HCT116 (cell line): ENCODE results near the gene CATSPERZ.

Source experiments
- SP1 ChIP-seq: IDR thresholded peaks from 2 replicates; pipeline ENCODE4 v1.6.1; 2012; ENCODE audit warnings: low read depth
- TF ChIP-seq, protein P1 (sequence below), 3 experiments: fragments of 200-600 bp in 1 of 3; sonication (generic) in 1 of 3; IDR thresholded peaks in 2 of 3; conservative IDR thresholded peaks in 1 of 3; 2 replicates each; pipeline ENCODE4 v1.5.1; 2012 to 2017; ENCODE audit warnings: low read depth in 2 of 3, low read length in 2 of 3, antibody characterized with exemption in 1 of 3, borderline replicate concordance in 1 of 3, control low read depth in 1 of 3, mild to moderate bottlenecking in 1 of 3, mixed read lengths in 1 of 3, mixed run types in 1 of 3, moderate library complexity in 1 of 3; ENCODE audit not compliant: insufficient read depth in 1 of 3

DNA sequence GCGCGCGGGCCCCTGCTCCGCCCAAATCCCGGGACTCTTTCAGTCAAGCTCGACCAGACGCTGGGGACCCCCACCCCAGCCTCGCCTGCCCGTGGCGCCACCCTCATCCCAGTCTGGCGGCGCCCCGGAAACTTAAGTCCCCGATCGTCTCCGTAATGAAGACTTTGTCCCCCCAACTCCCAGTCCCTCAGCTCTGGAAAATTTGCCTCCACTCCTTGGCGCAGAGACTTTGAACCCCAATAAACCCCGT lies 48.5 kb upstream of the CATSPERZ start:
- no peak for TF ChIP-seq SP1
- TF ChIP-seq, protein P1, sequence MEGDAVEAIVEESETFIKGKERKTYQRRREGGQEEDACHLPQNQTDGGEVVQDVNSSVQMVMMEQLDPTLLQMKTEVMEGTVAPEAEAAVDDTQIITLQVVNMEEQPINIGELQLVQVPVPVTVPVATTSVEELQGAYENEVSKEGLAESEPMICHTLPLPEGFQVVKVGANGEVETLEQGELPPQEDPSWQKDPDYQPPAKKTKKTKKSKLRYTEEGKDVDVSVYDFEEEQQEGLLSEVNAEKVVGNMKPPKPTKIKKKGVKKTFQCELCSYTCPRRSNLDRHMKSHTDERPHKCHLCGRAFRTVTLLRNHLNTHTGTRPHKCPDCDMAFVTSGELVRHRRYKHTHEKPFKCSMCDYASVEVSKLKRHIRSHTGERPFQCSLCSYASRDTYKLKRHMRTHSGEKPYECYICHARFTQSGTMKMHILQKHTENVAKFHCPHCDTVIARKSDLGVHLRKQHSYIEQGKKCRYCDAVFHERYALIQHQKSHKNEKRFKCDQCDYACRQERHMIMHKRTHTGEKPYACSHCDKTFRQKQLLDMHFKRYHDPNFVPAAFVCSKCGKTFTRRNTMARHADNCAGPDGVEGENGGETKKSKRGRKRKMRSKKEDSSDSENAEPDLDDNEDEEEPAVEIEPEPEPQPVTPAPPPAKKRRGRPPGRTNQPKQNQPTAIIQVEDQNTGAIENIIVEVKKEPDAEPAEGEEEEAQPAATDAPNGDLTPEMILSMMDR (IDR thresholded peaks at IDR 0.05 in 2 of 3, conservative IDR thresholded peaks at IDR 0.05 in 1 of 3; ENCODE audit: borderline replicate concordance in 1 of 3, insufficient read depth in 1 of 3, low read depth in 2 of 3, low read length in 2 of 3), result no peak
